Superior temporal gyrus (tissue), 1 donor: ENCODE data around the gene CLEC3A.
"Not testable (repeated sequence)": the region's sequence is repeated elsewhere in the genome, so short reads cannot be mapped to it uniquely, and the experiment has no call there.

Experiments
- DNase-seq: peaks from one replicate; pipeline ENCODE4 v3.0.0-alpha.2; 2016; ENCODE audit errors: extremely low spot score

The CLEC3A gene

GRCh38 chr16:78022347-78023060 is at the start of gene CLEC3A:
Gene CLEC3A (plus strand): TSS chr16:78022548. CDS start chr16:78022627, 79 bp downstream.
- DNase-seq, result no peak

- no peak for DNase-seq
These were observed 47.5 kb upstream of the CLEC3A start for GRCh38 chr16:77974883-77975282.

DNA sequence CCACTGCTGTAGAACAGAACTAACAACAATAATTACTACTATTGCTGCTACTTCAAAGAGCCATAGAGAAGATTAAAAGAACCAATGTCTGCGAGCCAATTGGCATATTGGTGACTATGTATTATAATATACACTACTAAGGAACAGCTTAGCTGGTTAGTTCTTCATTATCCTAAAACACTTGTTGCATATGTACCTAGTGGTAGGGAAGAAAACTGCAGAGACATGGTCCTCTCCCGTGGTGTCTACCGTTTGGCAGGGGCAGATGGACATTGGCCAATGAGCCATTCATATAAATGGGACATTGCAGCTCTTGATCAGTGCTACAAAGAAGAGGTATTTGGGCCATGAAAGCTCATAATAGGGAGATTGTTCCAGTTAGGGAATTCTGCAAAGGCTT is 46.4 kb upstream of the CLEC3A start:
- DNase-seq, result no peak

DNA sequence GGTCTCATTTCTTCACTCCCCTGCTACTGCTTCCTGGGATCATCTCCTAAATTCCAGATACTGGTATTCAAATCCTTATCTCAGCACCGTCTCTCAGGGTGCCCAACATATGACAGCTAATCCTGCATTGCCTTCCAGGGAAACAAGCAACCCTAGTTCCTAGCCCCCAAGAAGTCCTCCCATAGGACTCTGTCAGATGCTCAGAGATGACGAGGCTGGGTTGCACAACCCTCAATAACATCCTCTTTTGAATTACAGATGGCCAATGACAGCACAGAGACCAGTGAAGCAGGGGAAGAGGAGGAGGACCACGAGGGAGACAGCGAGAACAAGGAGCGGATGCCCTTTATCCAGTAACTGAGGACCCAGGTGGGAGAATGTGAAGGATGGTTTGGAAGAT is 45.0 kb upstream of the CLEC3A start:
- no peak for DNase-seq

DNA sequence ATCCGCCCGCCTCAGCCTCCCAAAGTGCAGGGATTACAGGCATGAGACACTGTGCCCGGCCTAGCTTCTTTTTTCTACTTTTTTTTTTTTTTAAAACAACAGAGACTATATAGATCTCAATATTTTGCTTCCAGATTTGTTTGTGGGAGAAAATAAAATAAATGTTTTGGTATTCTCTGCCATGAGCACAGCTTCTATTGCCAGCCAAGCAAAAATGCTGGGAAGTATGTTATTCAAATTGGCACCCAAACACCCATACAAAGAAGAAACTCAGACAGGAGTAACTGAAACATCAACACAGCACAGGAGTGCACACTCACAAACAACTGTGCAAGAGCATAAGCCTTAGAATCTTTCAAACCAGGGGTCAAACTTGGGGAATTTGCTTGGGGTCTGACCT is 37.2 kb upstream of the CLEC3A start:
- no peak for DNase-seq

DNA sequence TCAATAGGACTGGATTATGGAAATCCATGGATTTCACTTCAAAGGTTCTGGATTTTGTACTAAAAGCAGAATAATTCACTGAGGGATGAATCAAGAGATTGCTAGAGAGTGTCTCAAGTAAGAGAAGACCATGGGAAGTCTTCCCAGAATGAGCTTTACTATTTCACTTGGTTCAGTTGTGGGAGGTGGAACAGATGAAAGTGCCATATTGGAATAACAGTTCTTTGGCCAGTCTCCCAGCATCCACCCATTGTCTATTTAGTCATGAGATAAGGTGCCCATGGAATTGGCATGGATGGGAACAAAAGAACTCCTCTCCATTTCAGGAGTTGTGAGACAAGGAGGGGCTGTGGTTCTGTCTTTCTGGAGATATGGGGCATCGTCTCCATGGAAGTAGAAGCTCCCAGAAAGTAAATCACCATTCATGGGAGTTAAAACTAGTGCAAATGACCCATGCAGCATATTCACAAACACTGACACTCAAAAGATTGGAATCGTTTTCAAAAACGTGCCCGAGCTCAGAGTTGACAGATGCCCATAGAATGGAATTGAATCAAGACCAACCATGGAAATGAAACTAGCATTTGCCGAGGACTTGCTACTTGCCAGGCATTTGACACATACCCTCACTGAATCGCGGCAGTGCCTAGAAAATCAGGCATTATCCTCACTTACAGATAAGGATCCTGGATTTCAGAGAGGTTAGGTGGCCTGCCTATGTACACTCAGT is 36.2 kb upstream of the CLEC3A start:
- peak; percentile 69 for DNase-seq

- no peak for DNase-seq
These were observed 34.5 kb upstream of the CLEC3A start for GRCh38 chr16:77987810-77988209.

GRCh38 chr16:77989846-77990245 is 32.5 kb upstream of the CLEC3A start:
- no peak for DNase-seq

GRCh38 chr16:77991701-77992100 is 30.6 kb upstream of the CLEC3A start:
- no peak for DNase-seq

DNA sequence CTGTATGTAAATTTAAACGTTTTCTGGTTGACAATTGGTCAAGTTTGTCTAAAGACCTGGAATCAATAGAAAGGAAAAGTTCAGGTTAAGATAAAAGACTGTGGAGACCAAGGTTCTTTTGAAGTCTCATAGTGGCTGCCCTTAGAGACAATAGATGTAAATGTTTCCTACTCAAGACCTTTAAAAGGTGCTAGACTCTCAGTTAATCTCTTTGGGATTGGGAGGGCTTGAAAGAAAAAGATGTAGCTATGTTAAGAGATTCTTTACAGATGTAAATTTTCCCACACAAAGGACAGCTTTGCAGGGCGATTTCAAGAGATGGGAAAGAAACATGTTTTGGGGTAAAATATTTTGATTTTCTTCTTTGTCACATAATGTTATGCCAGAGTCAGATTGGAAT is 30.0 kb upstream of the CLEC3A start:
- DNase-seq, result not testable (repeated sequence)

DNA sequence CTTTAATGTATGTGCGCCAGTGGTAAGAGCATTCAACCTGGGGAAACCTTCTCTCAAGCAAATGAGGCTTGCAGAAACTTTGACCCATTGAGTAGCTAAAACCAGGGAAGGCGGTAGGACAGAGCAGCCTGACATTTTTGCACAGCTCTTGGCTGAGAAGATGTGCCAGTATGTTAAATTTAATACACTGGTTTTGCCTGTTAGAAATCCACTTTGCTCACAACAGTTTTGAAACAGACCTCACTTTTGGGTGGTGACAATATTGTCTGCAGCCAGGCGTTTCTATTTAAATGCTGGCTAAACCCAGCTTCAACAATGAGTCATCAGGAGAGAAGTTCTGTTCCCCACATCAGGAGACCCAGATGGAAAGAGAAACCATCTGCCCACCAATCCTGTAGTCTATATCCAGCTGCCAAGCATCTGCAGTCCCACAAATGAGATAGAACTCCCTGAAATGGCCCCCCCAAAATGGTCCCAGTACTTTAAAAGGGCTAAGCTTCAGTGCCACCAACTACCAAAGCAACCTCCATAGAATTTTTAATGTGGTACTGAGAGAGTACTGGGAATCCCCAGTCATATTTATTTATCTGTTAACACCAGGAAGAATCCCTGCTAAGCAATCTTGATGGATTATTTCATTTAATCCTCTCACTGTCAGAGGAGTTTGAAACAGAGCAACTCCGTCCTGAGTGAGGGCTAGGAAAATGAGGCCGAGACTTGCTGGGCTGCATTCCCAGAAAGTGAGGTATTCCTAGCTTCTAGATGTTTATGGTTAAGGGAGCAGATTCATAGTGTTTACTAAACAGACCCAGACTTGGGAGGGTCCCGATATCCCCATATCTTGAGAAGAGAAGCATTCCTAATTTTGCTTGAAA is 29.0 kb upstream of the CLEC3A start:
- DNase-seq, result peak; percentile 58

- no peak for DNase-seq
These were observed 26.4 kb upstream of the CLEC3A start for GRCh38 chr16:77995843-77996455.

DNA sequence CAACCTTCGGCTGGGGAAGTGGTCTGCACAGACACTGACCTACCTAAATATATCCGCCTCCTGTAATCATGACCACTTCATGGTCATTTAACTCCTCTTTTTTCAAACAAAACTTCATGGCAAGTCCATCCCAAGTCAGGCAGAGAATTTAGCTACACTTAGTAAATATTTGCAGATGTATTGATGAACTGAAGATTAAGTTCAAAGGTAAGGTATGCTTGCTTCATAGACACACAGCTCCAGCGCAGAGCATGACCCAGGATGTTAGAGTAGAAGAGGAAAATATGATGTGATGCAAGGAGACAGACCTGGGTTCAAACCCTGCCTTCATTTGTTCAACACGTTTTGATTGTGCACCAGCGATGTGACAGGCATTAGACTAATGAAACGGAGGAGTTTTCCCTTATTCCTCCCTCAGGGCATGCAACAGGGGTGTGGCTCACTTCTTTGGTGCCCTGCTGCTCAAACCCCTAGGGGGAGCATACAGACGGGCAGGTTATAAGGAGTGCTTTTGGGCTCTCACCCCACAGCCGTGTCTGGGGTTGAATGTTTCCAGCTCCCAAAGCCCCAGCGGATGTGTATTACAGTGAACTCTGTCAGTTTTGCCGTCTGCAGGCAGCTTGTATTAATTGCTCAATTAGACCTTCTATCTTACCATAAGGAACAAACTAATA is 23.9 kb upstream of the CLEC3A start:
- no peak for DNase-seq

DNA sequence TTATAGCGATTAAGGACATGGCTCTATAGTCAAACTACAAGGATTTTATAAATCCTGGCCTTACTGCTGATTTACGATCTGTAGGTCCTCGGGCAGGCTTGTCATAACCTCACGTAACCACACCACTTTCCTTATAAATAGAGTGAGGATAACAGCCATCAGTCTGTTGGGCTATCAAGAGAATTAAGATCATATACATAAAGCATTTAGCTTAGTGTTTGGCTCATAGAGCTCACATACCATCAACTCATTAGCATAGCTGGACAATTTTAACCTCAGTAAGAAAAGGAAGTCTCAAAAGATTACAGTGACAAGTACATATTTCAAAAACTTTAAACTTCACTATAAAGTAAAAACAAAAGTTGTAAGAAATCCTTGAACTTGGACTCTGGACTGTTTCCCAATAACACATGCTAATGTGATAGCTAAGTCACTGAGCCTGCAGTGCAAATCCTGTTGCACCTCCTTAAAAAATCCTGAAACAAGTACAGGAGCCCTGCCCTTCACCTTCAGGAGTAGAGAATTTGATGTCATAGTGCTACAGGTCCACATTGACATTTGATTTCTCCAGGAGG is 20.8 kb upstream of the CLEC3A start:
- no peak for DNase-seq

- peak; percentile 91 for DNase-seq
These were observed 19.3 kb upstream of the CLEC3A start for GRCh38 chr16:78002915-78003538.

GRCh38 chr16:78004517-78004916 is 17.8 kb upstream of the CLEC3A start:
- no peak for DNase-seq

GRCh38 chr16:78005881-78006280 is 16.5 kb upstream of the CLEC3A start:
- no peak for DNase-seq

DNA sequence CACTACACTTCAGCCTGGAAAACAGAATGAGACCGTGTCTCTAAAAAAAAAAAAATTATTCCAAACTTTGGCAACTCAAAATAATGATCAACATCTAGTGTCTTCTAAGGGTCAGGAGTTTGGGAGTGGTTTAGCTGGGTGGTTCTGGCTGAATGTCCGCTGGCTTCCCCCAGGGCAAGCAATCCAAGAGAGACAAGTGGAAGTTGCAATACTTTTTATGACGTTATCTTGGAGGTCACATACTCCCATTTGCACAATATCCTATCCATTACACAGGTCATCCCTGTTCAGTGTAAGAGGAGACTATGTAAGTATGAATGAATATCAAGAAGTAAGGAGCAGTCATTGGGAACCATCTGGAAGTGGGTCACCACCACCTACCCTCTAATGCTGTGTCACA is 15.2 kb upstream of the CLEC3A start:
- DNase-seq, result no peak

DNA sequence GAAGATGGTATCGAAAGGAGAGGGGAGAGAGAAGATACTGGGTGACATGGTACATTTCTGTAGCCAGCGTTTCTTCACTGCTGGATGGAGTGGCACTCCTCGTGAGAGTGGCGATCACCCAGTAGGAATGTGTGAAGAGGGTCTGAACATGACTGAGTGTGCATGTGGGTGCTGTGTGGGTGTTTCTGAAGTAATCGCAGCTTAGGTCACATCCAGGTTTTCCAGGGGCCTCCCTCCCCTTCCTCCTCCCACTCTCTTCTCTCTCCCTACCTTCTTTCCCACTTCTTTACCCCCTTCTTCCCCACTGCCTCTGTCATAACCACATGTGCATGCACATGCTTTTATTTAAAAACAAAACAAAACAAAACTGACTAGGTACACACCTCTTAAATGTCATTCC is 1.8 kb downstream of the CLEC3A start:
- DNase-seq, result no peak

- no peak for DNase-seq
These were observed 3.3 kb downstream of the CLEC3A start for GRCh38 chr16:78025631-78026030.

DNA sequence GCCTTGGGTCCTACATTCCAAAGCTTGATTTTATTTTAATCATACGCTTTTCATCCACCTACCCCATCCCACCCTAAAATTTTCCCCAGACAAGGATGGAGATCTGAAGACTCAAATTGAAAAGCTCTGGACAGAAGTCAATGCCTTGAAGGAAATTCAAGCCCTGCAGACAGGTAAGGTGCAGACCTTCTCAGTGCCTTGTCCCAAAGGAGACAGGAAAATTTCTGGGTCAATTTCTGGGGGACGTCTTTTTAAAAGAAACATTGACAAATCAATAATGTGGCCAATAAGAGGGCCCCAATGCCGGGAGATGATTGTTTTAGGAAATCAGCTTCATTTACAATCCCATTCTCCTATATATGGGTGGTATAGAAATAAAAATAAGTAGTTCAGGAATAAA is 5.7 kb downstream of the CLEC3A start:
- DNase-seq, result no peak
